Fibroblast of peridontal ligament (primary cell): Measurements from ENCODE around the gene ZSWIM5.

Experiments
- DNase-seq: peaks from one replicate; pipeline ENCODE4 v3.0.0-alpha.2; 2010; ENCODE audit errors: extremely low read depth

Gene ZSWIM5

GRCh38 chr1:45026446-45026845 lies 180.0 kb downstream of the ZSWIM5 start:
- peak; percentile 52 for DNase-seq

GRCh38 chr1:45023663-45024062 lies 182.7 kb downstream of the ZSWIM5 start:
- no peak for DNase-seq

- DNase-seq, result peak; percentile 57
Measured at GRCh38 chr1:45018599-45019230, 187.7 kb downstream of the ZSWIM5 start.

- DNase-seq, result no peak
Measured at GRCh38 chr1:45016767-45017166, 189.6 kb downstream of the ZSWIM5 start.

- DNase-seq, result no peak
Measured at GRCh38 chr1:45016090-45016697, 190.2 kb downstream of the ZSWIM5 start.

- no peak for DNase-seq
Measured at GRCh38 chr1:45015683-45016082, 190.7 kb downstream of the ZSWIM5 start.

- peak; percentile 94 for DNase-seq
Measured at GRCh38 chr1:45014321-45015028, 191.9 kb downstream of the ZSWIM5 start.

- no peak for DNase-seq
Measured at GRCh38 chr1:45013551-45014209, 192.7 kb downstream of the ZSWIM5 start.

- peak; percentile 70 for DNase-seq
Measured at GRCh38 chr1:45012639-45013278, 193.6 kb downstream of the ZSWIM5 start.

GRCh38 chr1:45011837-45012638 lies 194.4 kb downstream of the ZSWIM5 start, which contains the start of gene UROD:
UROD (plus strand) TSS chr1:45012254; CDS start chr1:45012266, 12 bp downstream.
- DNase-seq, result peak; percentile 96

- peak; percentile 69 for DNase-seq
Measured at GRCh38 chr1:45010855-45011811, 195.3 kb downstream of the ZSWIM5 start, which contains the start of gene HECTD3. HECTD3 (minus strand) TSS chr1:45011324; CDS start chr1:45011257, 67 bp downstream.

GRCh38 chr1:45009956-45010854 lies 196.2 kb downstream of the ZSWIM5 start:
- DNase-seq, result no peak

- no peak for DNase-seq
Measured at GRCh38 chr1:45009296-45009865, 197.0 kb downstream of the ZSWIM5 start.

- no peak for DNase-seq
Measured at GRCh38 chr1:45008516-45008915, 197.9 kb downstream of the ZSWIM5 start.

- DNase-seq, result no peak
Measured at GRCh38 chr1:45008076-45008475, 198.3 kb downstream of the ZSWIM5 start.

GRCh38 chr1:45007311-45007710 lies 199.1 kb downstream of the ZSWIM5 start:
- no peak for DNase-seq

- DNase-seq, result no peak
Measured at GRCh38 chr1:45005761-45006160, 200.6 kb downstream of the ZSWIM5 start.

- no peak for DNase-seq
Measured at GRCh38 chr1:45004281-45004920, 202.0 kb downstream of the ZSWIM5 start.
